Stimulated activated CD8-positive, alpha-beta memory T cell treated with anti-CD3 and anti-CD28 coated beads, Interleukin-7, amount 100 ng/mL, for 24 hours (primary cell): ENCODE measurements around the gene SPIB.
"Not testable (repeated sequence)": the region's sequence is repeated elsewhere in the genome, so short reads cannot be mapped to it uniquely, and the experiment has no call there.

Experiments used
- DNase-seq: peaks from one replicate; pipeline ENCODE4 v3.0.0-alpha.2; 2020; ENCODE audit warnings: low read depth

Gene SPIB

DNA sequence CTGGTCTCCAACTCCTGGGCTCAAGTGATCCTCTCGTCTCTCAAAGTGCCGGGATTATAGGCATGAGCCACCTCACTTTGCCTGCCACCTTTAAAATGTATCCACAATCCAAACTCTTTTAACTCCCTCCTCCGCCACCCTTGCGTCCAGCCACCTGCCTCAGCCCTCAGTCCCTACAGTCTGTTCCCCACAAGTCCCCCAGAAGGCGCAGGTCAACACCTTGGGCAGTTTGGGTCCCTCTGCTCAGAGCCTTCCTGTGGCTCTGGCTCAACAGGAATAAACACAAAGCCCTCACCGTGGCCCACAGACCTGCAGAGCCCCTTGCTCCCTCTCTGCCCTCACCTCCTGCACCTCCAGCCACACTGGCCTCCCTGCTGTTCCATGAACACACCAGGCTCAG lies 50.1 kb downstream of the SPIB start:
- DNase-seq: no peak

DNA sequence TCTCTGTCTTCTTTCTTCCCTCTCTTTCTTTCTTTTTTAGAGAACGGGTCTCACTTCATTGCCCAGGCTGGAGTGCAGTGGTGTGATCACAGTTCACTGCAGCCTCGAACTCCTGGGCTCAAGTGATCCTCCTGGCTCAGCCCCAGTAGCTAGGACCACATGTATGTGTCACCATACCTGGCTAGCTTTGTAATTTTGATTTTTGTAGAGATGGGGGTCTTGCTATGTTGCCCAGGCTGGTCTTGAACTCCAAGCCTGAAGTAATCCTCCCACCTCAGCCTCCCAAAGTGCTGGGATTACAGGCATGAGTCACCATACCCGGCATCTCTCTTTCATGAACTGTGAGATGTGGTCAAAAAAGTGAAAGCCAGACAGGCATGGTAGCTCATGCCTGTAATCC lies 54.6 kb downstream of the SPIB start:
- DNase-seq: not testable (repeated sequence)

DNA sequence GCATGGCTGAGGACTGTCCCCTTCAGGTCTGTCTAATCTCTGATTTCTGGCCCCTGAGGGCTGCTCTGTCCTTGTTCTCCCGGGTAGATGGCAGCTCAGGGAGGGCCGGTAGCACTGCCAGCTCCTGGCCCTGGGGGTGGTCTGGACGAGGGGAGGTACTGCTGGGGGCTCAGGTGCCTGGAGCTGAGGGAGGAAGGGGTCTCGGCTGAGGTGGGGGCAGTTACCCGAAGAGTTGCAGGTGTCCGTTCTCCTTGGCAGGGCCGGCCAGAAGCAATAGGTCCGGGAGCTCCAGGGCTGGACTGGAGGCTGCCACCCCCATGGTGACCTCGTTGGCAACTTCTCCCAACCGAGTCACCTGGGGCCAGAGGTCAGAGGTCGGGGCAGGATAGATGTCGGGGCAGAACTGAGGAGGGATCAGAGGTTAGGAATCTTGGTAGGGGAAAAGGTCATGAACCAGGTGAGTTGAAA lies 56.4 kb downstream of the SPIB start:
- no peak for DNase-seq

DNA sequence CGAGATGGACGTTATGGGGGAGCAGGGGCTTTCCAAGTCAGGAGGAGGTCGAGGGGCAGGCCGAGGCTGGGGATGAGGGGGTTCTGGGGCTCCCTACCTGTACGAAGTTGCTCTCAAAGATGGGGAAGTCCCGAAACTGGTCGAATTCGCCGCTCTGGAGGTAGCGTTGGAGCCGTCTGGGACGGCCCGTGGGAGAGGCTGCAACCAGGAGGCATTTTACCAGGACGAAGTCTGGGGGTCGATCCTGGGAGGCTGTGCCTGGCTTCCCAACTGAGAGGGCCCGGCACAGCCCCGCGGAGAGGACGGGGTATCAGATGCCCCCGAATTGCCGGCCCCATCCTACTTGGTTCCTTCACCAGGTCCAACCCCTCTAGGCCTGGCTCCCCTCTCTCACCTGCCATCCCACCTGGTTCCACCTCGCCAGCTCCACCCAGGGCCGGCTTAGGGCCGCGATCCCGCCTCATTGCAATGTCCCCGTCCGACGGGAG lies 57.0 kb downstream of the SPIB start:
- no peak for DNase-seq

DNA sequence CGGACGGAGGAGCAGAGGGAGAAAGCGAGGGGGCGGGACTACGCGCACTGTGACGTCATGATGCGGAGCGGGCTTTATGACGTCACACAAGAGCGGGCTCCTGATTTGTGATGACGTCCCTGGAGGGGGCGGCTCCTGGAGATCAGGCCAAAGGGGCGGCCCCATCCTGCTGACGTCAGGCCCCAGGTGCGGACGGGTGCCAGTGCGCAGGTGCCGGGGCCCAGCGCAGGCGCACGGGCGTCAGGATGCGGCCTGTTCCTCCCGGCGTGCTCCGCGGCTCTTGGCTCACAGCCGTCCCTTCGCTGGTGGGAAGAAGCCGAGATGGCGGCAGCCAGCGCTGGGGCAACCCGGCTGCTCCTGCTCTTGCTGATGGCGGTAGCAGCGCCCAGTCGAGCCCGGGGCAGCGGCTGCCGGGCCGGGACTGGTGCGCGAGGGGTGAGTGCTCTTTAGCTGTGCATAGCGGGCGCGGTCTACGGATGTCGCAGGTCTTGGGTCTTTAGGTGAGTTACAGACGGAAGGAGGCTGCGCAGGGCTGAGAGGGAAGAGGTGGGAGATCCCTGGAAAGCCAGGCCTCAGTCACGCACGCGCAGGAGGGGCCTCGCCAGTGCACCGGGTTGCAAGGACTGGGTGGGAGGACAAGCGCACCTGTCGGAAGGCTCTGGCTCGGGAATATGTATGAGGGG lies 57.6 kb downstream of the SPIB start, which contains the start of the genes EMC10 and GARIN5A:
TSS of gene EMC10 (plus strand) at position 284 of the 683 bp plus-strand sequence. CDS start at position 322, 38 bp downstream.
TSS of gene GARIN5A (minus strand) at position 625 of the 683 bp plus-strand sequence. CDS start at position 165, 460 bp downstream.
- DNase-seq: peak; percentile 83

DNA sequence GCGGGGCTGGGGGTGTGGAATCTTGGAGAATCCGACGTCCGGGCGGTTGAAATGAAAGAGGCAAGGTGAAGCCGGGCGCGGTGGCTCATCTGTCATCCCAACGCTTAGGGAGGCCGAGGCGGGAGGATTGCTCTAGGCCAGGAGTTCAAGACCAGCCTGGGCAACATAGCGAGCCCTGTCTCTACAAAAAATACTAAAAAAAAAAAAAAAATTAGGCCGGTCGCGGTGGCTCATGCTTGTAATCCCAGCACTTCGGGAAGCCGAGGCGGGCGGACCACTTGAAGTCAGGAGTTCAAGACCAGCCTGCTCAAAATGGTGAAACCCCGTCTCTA lies 58.1 kb downstream of the SPIB start:
- no peak for DNase-seq

DNA sequence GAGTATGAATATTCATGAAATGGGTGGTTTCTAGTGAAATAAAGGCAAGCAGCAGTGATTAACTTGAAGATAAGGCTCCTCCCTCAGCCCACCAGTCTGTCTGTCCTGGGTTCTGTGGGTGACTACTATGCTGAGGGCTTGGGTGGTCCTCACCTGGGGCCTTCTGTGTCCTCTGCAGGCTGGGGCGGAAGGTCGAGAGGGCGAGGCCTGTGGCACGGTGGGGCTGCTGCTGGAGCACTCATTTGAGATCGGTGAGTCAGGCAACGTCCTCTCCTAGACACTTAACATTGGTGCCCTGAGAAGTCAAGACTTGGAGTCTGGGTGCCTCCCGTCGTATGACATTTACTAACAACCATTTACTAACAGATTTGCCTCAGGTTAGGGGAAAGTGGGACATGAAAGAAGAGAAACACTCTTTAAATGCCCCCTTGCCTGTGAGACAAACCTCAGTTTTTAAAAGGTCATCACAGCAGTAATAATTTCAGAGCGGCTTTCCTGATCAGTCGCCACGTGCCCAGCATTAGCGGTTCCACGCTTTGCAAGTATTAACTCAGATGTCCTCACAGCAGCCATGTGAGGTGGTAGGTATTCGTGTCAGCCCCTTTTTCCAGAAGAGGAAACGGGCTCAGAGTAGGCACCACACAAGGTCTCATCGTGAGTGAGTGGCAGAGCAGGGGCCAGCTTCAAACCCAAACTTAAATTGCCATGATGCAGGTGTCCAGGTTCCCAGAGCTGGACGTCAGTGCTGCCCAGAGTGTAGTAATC lies 59.2 kb downstream of the SPIB start:
- no peak for DNase-seq

DNA sequence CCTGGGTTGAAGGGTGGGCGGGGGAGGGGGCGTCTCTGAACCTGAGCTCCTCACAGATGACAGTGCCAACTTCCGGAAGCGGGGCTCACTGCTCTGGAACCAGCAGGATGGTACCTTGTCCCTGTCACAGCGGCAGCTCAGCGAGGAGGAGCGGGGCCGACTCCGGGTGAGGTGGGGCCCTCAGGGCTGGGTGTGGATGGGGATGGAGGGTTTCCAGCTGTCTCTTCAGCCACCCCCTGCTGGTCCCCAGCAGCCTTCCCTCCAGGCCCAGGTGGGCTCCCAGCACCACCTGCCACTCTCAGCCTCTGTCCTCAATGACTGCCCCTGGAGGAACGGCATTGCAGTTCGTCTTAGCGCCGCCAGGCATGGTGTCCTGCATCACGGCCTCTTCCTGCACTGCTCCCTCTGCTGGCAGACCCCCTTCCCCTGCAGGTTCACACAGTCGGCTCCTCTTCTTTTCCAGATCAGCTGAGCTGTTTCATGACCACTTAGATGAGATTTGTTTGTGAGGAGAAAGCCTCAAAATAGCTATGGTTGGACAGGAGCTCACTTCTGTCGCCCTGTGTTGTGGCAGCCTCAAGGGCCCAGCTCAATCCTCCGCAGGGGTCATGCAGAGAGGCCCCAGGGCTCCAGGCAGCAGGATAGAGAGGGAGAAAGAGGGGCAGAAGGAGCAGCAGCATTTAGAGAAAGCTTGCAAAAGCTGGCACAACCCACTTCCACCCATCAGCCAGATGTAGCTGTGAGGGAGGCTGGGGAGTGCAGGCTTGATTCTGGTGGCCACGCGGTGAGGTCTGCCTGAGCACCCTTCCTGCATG lies 60.4 kb downstream of the SPIB start:
- no peak for DNase-seq

DNA sequence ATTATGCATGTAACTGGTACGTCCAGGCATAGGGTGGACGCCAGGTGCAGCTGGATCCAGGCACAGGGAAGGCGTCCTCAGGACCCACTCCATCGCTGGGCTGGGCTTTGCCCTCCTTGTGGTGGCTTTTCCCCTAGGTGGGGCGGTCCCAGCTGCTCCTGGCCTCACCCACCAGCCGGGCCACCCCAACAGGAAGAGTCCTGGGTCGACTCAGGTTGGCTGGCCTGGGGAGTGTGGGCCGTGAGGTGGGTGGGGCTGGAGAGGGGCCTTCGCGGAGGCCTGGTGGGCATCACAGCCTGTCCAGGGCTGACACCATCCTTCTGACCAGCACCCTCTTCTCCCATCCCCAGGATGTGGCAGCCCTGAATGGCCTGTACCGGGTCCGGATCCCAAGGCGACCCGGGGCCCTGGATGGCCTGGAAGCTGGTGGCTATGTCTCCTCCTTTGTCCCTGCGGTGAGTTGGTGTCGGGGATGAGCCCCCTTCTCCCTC lies 61.1 kb downstream of the SPIB start:
- no peak for DNase-seq

DNA sequence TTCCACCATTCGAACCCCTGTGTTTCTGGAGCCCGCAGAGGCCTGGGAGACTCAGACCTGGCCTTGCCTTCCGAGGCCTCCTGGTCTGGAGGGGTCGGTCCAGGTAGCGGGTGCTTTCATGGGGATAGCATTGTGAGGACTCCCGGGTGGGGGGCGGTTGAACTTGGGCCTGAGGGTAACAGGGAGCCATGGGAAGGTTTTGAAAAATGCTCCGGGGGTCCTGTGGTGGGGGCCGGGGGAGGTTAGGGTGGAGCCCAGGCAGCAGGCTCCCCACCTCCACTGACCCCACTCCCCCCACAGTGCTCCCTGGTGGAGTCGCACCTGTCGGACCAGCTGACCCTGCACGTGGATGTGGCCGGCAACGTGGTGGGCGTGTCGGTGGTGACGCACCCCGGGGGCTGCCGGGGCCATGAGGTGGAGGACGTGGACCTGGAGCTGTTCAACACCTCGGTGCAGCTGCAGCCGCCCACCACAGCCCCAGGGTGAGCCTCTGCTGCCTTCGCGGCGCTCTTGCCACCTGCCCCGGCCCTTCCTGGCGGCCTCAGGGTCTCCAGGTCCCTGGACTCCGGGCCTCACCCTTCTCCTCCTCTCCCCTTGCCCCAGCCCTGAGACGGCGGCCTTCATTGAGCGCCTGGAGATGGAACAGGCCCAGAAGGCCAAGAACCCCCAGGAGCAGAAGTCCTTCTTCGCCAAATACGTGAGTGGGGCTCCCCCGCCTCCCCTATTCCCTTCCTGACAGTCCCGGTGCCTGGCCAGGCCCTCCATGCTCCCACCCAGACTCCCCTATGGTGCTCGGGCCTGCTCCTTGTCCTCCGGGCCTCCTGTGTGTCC lies 61.8 kb downstream of the SPIB start:
- DNase-seq: no peak
